Endothelial cell of umbilical vein (primary cell): ENCODE data around the gene BRI3BP. TPM values are rescaled to one million over a fixed set of nuclear protein-coding genes. Genes with fewer than 3 reads are reported as not detected.

Experiments used
- BruUV-seq: library from RNA; stranded (reverse); fragments of 400-500 nt; replicated peaks from 2 replicates; lab custom pipeline; 2021; lab: Mats Ljungman, UMichigan
- CTCF ChIA-PET: fragments of 300-600, 350-600 bp; sonication (Branson Sonifier 250); formaldehyde crosslinking; loops from one replicate; lab custom pipeline; 2021; ENCODE audit warnings: antibody characterized with exemption, inconsistent platforms; lab: Charles Lee
- POLR2A ChIA-PET: fragments of 300-600, 350-600 bp; sonication (Branson Sonifier 250); formaldehyde crosslinking; loops from one replicate; lab custom pipeline; 2021; ENCODE audit warnings: antibody characterized with exemption, inconsistent platforms; lab: Charles Lee
- DNase-seq: peaks from one replicate; pipeline ENCODE4 v3.0.0-alpha.2; 2011; ENCODE audit warnings: low read depth, low spot score
- FAIRE-seq: peaks from 2 replicates; lab custom pipeline; 2011; peaks lifted over from hg19 to GRCh38; lab: Jason Lieb, UNC
- H2AFZ ChIP-seq: 2 replicates; pipeline ENCODE4 v1.6.0; 2012; ENCODE audit warnings: low read depth, low read length, control low read depth, inconsistent platforms
- H3K27ac ChIP-seq: 2 replicates; pipeline ENCODE4 v1.5.1; 2011; ENCODE audit warnings: low read depth, mild to moderate bottlenecking, control low read depth, low read length, moderate library complexity; ENCODE audit not compliant: insufficient read depth
- H3K27me3 ChIP-seq, 2 experiments: 2 replicates each; pipeline versions ENCODE4 v1.6.0 to v1.6.1; 2011; ENCODE audit warnings: low read length in 2 of 2, mixed read lengths in 1 of 2; ENCODE audit not compliant: control insufficient read depth in 2 of 2, insufficient read depth in 2 of 2
- H3K36me3 ChIP-seq, 2 experiments: 2 replicates in 1 of 2; 3 replicates in 1 of 2; pipeline ENCODE4 v1.5.1; 2011; ENCODE audit warnings: low read length in 2 of 2, mild to moderate bottlenecking in 1 of 2, moderate library complexity in 1 of 2; ENCODE audit not compliant: control insufficient read depth in 2 of 2, insufficient read depth in 2 of 2; ENCODE audit errors: extremely low read depth in 1 of 2
- H3K4me1 ChIP-seq: 3 replicates; pipeline ENCODE4 v1.5.1; 2011; ENCODE audit warnings: mild to moderate bottlenecking, low read length; ENCODE audit not compliant: control insufficient read depth, insufficient read depth; ENCODE audit errors: extremely low read depth
- H3K4me2 ChIP-seq: 2 replicates; pipeline ENCODE4 v1.6.1; 2011; ENCODE audit warnings: low read length, control low read depth, mixed read lengths; ENCODE audit not compliant: insufficient read depth
- H3K4me3 ChIP-seq, 3 experiments: fragments of 200-600 bp in 1 of 3; sonication (generic), shearing (Covaris generic) in 1 of 3; replicated peaks in 1 of 3; 2 replicates each; pipeline ENCODE4 v1.5.1; 2011 to 2016; ENCODE audit warnings: control low read depth in 3 of 3, low read length in 3 of 3, mild to moderate bottlenecking in 2 of 3, inconsistent platforms in 1 of 3, low read depth in 1 of 3, moderate library complexity in 1 of 3; ENCODE audit not compliant: insufficient read depth in 1 of 3
- H3K79me2 ChIP-seq: 2 replicates; pipeline ENCODE4 v1.6.0; 2012; ENCODE audit warnings: low read length, inconsistent platforms; ENCODE audit not compliant: control insufficient read depth, insufficient read depth
- H3K9ac ChIP-seq: replicated peaks from 2 replicates; pipeline ENCODE3; 2011; ENCODE audit warnings: low read length, control low read depth; ENCODE audit not compliant: insufficient read depth; ENCODE audit errors: extremely low read depth
- H3K9me1 ChIP-seq: replicated peaks from 3 replicates; pipeline ENCODE4 v1.6.0; 2011; ENCODE audit warnings: mild to moderate bottlenecking, low read length; ENCODE audit not compliant: control insufficient read depth, insufficient read depth; ENCODE audit errors: extremely low read depth
- H3K9me3 ChIP-seq: replicated peaks from 2 replicates; pipeline ENCODE4 v1.5.1; 2012; ENCODE audit warnings: low read length, inconsistent platforms; ENCODE audit not compliant: control insufficient read depth, insufficient read depth
- H4K20me1 ChIP-seq: replicated peaks from 2 replicates; pipeline ENCODE3; 2011; ENCODE audit warnings: mild to moderate bottlenecking, low read length; ENCODE audit not compliant: control insufficient read depth, insufficient read depth; ENCODE audit errors: extremely low read depth
- EZH2 ChIP-seq: IDR thresholded peaks from 2 replicates; pipeline ENCODE4 v1.6.1; 2012; ENCODE audit warnings: borderline replicate concordance, low read depth, mild to moderate bottlenecking, moderate library complexity, low read length, inconsistent platforms; ENCODE audit not compliant: severe bottlenecking
- FOS ChIP-seq: IDR thresholded peaks from 2 replicates; pipeline ENCODE4 v1.6.1; 2011; ENCODE audit warnings: mild to moderate bottlenecking, low read length, moderate library complexity, borderline replicate concordance; ENCODE audit not compliant: insufficient read depth
- GATA2 ChIP-seq: IDR thresholded peaks from 2 replicates; pipeline ENCODE4 v1.7.0; 2011; ENCODE audit warnings: low read depth, mild to moderate bottlenecking, moderate library complexity, mixed read lengths, low read length; ENCODE audit not compliant: insufficient read length, insufficient read depth
- JUN ChIP-seq: IDR thresholded peaks from 2 replicates; pipeline ENCODE4 v1.6.1; 2011; ENCODE audit warnings: borderline replicate concordance, low read depth; ENCODE audit not compliant: insufficient read length, insufficient read depth
- MYC ChIP-seq: IDR thresholded peaks from one replicate; pipeline ENCODE4 v1.6.1; 2011; ENCODE audit warnings: mild to moderate bottlenecking, low read depth, low read length
- POLR2A ChIP-seq: IDR thresholded peaks from 2 replicates; pipeline ENCODE4 v1.6.1; 2012; ENCODE audit warnings: low read depth, mild to moderate bottlenecking, control low read depth, low read length
- POLR2AphosphoS5 ChIP-seq: IDR thresholded peaks from 2 replicates; pipeline ENCODE4 v1.6.1; 2012; ENCODE audit warnings: low read depth, mild to moderate bottlenecking, control low read depth, low read length, moderate library complexity; ENCODE audit not compliant: insufficient read depth
- dilution Hi-C: fragments of 300-500 bp; cut with MboI; formaldehyde crosslinking; loops from one replicate; pipeline ENCODE4 v1.15.0; 2019; ENCODE audit warnings: low sequenced_read_pairs; ENCODE audit not compliant: extremely low pct_ligation_motif_present
- intact Hi-C: fragments of 100-400 bp; cut with micrococcal nuclease; formaldehyde crosslinking; loops from one replicate; pipeline ENCODE4 v1.10.0; 2022
- polyA plus RNA-seq, 4 experiments: library from polyadenylated mRNA; depleted of rRNA in 3 of 4; stranded (reverse) in 3 of 4; unstranded in 1 of 4; fragments of >200 nt; gene quantifications; 2 replicates each; pipeline versions ENCODE4 v1.2.1 to v1.2.3, GENCODE V29; 2011 to 2012; ENCODE audit warnings: missing spikeins in 1 of 4
- total RNA-seq: library from RNA; stranded (reverse); gene quantifications from 2 replicates; pipeline ENCODE4 v1.2.3, GENCODE V29; 2021
- TF ChIP-seq, protein P1 (sequence below), 2 donors: IDR thresholded peaks; 1 replicate in 1 of 2; 2 replicates in 1 of 2; pipeline ENCODE4 v1.5.1; 2011; ENCODE audit warnings: low read length in 2 of 2, mild to moderate bottlenecking in 2 of 2, moderate library complexity in 2 of 2, control low read depth in 1 of 2, inconsistent platforms in 1 of 2, low read depth in 1 of 2; ENCODE audit not compliant: insufficient read depth in 1 of 2; ENCODE audit errors: extremely low read depth in 1 of 2
- TF ChIP-seq, protein P2 (sequence below): IDR thresholded peaks from 2 replicates; pipeline ENCODE4 v1.6.1; 2011; ENCODE audit not compliant: insufficient read depth, insufficient read length

Gene BRI3BP
- total and polyA plus RNA-seq, 2 donors (not counting 3 experiments of a cell fraction or from before 2014, with no cell fraction given) = 3.4 to 8.2 TPM

DNA sequence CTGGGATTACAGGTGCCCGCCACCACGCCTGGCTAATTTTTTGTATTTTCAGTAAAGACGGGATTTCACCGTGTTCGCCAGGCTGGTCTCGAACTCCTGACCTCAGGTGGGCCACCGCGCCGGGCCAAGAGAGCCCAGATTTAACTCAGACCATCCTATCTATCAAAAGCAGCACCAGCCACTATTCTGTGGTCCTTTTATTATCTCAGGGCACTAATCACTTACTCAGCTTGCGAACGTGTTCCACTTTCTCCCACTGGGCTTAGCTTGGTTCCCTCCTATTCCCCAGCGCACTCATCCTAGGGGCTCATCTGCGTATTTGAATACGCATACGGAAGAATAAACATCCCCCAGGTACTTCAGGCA is 55.6 kb downstream of the BRI3BP start:
- Histone ChIP-seq H3K27me3 (no peaks in the 10 kb centered on the region), H3K9ac (no peak overlapping the region), H3K79me2 (no peaks in the 10 kb centered on the region), H3K36me3 (no peaks in the 10 kb centered on the region), H3K9me3 (no peaks in the 10 kb centered on the region), H2AFZ (peak overlapping the region; percentile 99), H3K4me2 (peak overlapping the region; percentile 80), H3K27ac (no peak overlapping the region), H3K4me3 (peak overlapping the region; percentile 59 to 90 (median 72)), H3K9me1 (no peaks in the 10 kb centered on the region), H3K4me1 (peaks cover 4% of the 10 kb centered on the region), H4K20me1 (no peaks in the 10 kb centered on the region)
- TSS peak; percentile 79 for BruUV-seq
- FAIRE-seq (no peak), DNase-seq (no peak)
- intact Hi-C loops = loop anchor here (1.0 to 5.0 kb wide), 2 partner anchors 16 to 57 kb away; partner anchors contain the start of genes AACS and BRI3BP
- TF ChIP-seq POLR2A = no peak
- TF ChIP-seq, protein P1, sequence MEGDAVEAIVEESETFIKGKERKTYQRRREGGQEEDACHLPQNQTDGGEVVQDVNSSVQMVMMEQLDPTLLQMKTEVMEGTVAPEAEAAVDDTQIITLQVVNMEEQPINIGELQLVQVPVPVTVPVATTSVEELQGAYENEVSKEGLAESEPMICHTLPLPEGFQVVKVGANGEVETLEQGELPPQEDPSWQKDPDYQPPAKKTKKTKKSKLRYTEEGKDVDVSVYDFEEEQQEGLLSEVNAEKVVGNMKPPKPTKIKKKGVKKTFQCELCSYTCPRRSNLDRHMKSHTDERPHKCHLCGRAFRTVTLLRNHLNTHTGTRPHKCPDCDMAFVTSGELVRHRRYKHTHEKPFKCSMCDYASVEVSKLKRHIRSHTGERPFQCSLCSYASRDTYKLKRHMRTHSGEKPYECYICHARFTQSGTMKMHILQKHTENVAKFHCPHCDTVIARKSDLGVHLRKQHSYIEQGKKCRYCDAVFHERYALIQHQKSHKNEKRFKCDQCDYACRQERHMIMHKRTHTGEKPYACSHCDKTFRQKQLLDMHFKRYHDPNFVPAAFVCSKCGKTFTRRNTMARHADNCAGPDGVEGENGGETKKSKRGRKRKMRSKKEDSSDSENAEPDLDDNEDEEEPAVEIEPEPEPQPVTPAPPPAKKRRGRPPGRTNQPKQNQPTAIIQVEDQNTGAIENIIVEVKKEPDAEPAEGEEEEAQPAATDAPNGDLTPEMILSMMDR (IDR thresholded peaks at IDR 0.05; ENCODE audit: extremely low read depth in 1 of 2, insufficient read depth in 1 of 2, low read depth in 1 of 2, low read length in 2 of 2) = no peak
- TF ChIP-seq, protein P2, sequence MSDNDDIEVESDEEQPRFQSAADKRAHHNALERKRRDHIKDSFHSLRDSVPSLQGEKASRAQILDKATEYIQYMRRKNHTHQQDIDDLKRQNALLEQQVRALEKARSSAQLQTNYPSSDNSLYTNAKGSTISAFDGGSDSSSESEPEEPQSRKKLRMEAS = no peak
- TF ChIP-seq FOS = no peak
- no peak for TF ChIP-seq POLR2AphosphoS5
- TF ChIP-seq JUN = no peak
- TF ChIP-seq GATA2 = no peak
- TF ChIP-seq MYC = no peak
- TF ChIP-seq EZH2 = no peak
- POLR2A ChIA-PET = no interaction called here
- dilution Hi-C loops = no loop called here
- CTCF ChIA-PET = interaction anchor here (0.7 to 1.1 kb wide), 4 partner anchors 15 to 109 kb away, joined by 3 to 6 read pairs (median 4); partner anchors contain the start of gene AACS
